Neuron (in vitro differentiated cells): ENCODE results near the gene ATP2B2.

Experiments used
- H2AFZ ChIP-seq: one replicate; pipeline ENCODE4 v1.6.1; 2013; ENCODE audit warnings: low read depth, mild to moderate bottlenecking, inconsistent platforms, low read length, moderate library complexity
- H3K27me3 ChIP-seq: one replicate; pipeline ENCODE4 v1.6.1; 2013; ENCODE audit warnings: low read length; ENCODE audit not compliant: insufficient read depth
- H3K36me3 ChIP-seq: one replicate; pipeline ENCODE4 v1.6.1; 2013; ENCODE audit warnings: low read length; ENCODE audit not compliant: insufficient read depth
- H3K4me1 ChIP-seq: one replicate; pipeline ENCODE4 v1.6.1; 2013; ENCODE audit warnings: low read length; ENCODE audit not compliant: insufficient read depth
- H3K4me3 ChIP-seq: 2 replicates; pipeline ENCODE4 v1.5.1; 2013; ENCODE audit warnings: mild to moderate bottlenecking, low read length, moderate library complexity
- H3K9me3 ChIP-seq: one replicate; pipeline ENCODE4 v1.6.1; 2013; ENCODE audit warnings: low read length

ATP2B2 gene

DNA sequence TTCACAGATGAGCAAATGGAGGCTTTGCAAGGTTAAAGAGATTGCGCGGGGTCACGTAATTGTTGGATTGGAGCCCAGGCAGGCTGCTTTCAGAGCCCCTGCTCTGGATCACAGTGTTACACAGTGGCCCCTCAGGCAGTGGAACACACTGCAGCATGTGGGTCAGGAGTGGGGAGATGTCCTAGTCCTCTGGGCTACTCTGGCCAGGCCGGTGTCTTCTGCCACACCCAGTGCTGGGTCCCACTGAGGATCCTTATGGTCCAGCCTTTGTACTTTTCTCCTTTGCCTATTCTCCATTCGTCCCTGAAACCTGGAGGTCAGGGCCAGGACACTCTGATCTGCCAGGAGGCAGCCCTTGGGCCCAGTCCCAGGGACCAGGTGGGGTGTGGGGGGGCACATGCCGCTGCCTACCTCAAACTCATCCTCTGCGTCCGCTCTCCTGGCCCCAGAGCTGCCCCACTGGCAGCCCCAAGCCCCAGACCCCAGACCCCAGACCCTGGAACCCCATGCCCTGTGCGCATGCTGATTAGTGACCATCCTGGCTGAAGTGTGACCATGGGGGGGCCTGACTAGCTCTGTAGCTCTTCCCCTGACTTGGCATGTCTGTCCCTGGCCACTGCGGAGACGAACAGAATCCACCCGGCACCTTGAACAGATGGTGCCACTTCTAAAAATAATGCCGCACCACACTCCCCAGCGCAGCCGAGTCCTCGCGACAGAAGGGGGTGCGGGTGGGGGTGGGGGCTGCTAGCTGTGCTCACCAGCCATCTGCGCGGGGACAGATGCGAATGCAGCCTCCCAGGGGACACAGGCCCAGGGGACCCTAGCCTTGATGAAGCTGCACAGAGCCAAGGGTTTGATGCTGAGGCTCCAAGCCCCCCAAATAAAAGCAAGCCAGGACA is 41.6 kb downstream of the ATP2B2 start:
- no peak overlapping the region for H3K4me3 ChIP-seq
- H3K9me3 ChIP-seq: no peaks in the 10 kb centered on the region
- H3K36me3 ChIP-seq: no peaks in the 10 kb centered on the region
- no peak overlapping the region for H2AFZ ChIP-seq
- H3K4me1 ChIP-seq: no peaks in the 10 kb centered on the region
- H3K27me3 ChIP-seq: peaks cover 12% of the 10 kb centered on the region

GRCh38 chr3:10462641-10463532 is 42.5 kb downstream of the ATP2B2 start:
- H3K9me3 ChIP-seq: no peaks in the 10 kb centered on the region
- H3K4me3 ChIP-seq: no peak overlapping the region
- H3K4me1 ChIP-seq: no peaks in the 10 kb centered on the region
- peaks cover 5% of the 10 kb centered on the region for H3K27me3 ChIP-seq
- H2AFZ ChIP-seq: no peak overlapping the region
- no peaks in the 10 kb centered on the region for H3K36me3 ChIP-seq

- Histone ChIP-seq H3K4me1 (no peaks in the 10 kb centered on the region), H3K27me3 (no peaks in the 10 kb centered on the region), H3K4me3 (no peak overlapping the region), H2AFZ (no peak overlapping the region), H3K36me3 (no peaks in the 10 kb centered on the region), H3K9me3 (no peaks in the 10 kb centered on the region)
Measured at GRCh38 chr3:10460951-10461545, 44.3 kb downstream of the ATP2B2 start.

DNA sequence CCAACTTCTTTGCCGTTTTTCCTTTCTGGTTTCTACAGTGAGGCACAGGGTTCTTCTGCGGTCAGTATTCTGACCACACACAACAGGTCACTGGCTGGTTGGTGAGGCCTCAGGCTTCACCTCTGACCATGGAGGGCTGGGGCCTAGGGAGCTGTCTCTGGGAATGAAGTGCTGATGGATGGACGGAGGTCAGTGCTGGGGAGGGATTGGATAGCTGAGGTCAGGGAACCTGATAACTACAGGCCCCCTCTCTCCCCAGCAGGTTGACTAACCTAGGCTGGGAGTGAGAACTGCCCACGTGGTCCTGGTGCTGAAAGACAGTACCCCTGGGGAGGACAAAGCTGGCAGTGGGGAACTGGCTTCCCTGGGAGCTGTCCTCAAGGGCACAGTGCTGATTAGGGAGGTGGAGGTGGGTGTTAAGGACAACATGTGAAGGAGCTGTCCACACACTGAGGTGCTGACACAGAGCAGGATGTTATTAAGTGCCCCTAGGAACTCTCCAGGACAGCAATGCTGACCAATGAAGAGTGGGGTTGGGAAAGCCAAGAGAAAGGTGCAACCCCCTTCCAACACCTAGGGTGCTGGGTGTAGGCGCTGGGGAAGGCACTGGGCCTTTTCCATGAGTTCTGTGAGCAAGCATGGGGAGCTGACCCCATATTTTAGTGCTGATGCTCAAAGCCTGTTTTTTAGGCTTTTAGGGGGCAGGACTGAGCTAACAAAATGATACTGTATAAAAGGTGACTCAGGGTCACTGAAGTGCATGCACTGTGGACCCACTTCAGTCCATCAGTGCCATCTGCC is 45.2 kb downstream of the ATP2B2 start:
- Histone ChIP-seq H3K4me3 (no peak overlapping the region), H3K27me3 (no peaks in the 10 kb centered on the region), H3K4me1 (no peaks in the 10 kb centered on the region), H3K9me3 (no peaks in the 10 kb centered on the region), H3K36me3 (no peaks in the 10 kb centered on the region), H2AFZ (no peak overlapping the region)

- H2AFZ ChIP-seq: no peak overlapping the region
- H3K36me3 ChIP-seq: no peaks in the 10 kb centered on the region
- H3K4me1 ChIP-seq: no peaks in the 10 kb centered on the region
- no peak overlapping the region for H3K4me3 ChIP-seq
- no peaks in the 10 kb centered on the region for H3K9me3 ChIP-seq
- no peaks in the 10 kb centered on the region for H3K27me3 ChIP-seq
Measured at GRCh38 chr3:10457560-10457959, 47.8 kb downstream of the ATP2B2 start.

- Histone ChIP-seq H3K9me3 (no peaks in the 10 kb centered on the region), H2AFZ (no peak overlapping the region), H3K36me3 (no peaks in the 10 kb centered on the region), H3K27me3 (no peaks in the 10 kb centered on the region), H3K4me3 (no peak overlapping the region), H3K4me1 (no peaks in the 10 kb centered on the region)
Measured at GRCh38 chr3:10456981-10457380, 48.4 kb downstream of the ATP2B2 start.

- no peaks in the 10 kb centered on the region for H3K9me3 ChIP-seq
Measured at GRCh38 chr3:10455545-10455914, 49.9 kb downstream of the ATP2B2 start.

DNA sequence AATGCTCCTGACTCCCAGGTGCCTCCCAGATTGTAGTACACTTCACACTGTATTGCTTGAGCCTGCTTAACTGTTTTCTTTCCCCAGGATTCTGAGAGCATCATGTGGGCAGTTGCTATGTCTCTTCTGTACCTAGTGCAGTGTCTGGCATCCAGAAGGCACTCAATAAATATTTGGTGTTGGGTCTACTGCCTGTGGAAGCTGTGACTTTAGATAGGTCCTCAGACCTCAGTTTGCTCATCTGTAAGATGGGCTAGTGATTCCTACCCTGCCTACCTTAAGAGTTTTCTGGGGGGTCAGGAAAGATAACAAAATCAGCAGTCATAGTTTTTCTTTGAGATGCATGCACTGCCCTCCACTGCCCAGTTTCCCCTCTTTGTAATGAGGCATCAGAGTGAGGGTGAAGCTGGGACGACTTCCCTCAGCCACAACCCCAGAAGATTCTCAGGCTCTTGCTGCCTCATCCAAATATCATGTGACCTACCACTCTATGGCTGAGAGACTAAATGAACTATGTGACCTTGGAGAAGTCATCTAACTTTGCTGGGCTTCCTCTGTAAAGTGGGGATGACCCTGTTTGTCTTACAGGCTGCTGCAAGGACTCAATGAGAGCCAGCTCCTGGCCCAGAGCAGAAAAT is 50.4 kb downstream of the ATP2B2 start:
- H3K4me1 ChIP-seq: no peaks in the 10 kb centered on the region
- H3K9me3 ChIP-seq: no peaks in the 10 kb centered on the region
- H3K27me3 ChIP-seq: peaks cover under 1% of the 10 kb centered on the region
- H2AFZ ChIP-seq: no peak overlapping the region
- no peaks in the 10 kb centered on the region for H3K36me3 ChIP-seq
- H3K4me3 ChIP-seq: no peak overlapping the region

More at GRCh38 chr3:10455545-10455914, 49.9 kb downstream of the ATP2B2 start:
- Histone ChIP-seq H3K4me3 (no peak overlapping the region), H3K4me1 (no peaks in the 10 kb centered on the region), H3K27me3 (no peaks in the 10 kb centered on the region), H2AFZ (no peak overlapping the region), H3K36me3 (no peaks in the 10 kb centered on the region)

DNA sequence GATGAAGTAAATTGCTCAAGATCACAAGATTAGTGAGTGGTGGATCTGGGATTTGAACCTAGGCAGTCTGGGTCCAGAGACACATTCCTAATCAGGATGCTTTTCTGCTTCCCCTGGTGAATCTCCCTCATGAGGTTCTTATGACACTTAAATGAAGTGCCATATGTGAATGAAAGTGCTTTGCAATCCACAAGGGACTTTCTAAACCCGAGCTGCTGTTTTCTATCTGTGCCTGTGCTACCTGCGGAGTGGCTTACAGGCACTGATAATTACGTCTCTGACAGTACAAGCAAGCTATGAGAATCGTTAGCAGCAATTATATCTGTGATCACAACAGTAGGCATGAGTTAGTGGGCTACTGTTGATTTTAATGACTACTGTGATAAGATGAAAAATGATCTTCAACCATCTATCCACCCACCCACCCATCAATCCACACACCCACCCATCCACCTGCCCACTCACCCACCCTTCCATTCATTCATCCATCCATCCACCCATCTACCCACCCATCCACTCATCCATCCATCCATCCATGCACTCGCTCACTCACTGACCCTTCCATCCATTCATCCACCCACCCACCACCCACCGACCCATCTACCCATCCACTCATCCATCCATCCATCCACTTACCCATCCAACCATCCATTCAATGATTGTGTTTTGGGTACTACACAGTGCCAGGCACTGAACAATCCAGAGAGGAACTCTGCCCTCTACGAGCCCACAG is 51.8 kb downstream of the ATP2B2 start:
- no peaks in the 10 kb centered on the region for H3K9me3 ChIP-seq
- peaks cover 4% of the 10 kb centered on the region for H3K27me3 ChIP-seq
- H2AFZ ChIP-seq: no peak overlapping the region
- no peak overlapping the region for H3K4me3 ChIP-seq
- H3K36me3 ChIP-seq: no peaks in the 10 kb centered on the region
- H3K4me1 ChIP-seq: no peaks in the 10 kb centered on the region

- peaks cover 9% of the 10 kb centered on the region for H3K27me3 ChIP-seq
- no peak overlapping the region for H2AFZ ChIP-seq
- no peak overlapping the region for H3K4me3 ChIP-seq
- no peaks in the 10 kb centered on the region for H3K4me1 ChIP-seq
- H3K9me3 ChIP-seq: no peaks in the 10 kb centered on the region
- H3K36me3 ChIP-seq: no peaks in the 10 kb centered on the region
Measured at GRCh38 chr3:10450494-10451440, 54.6 kb downstream of the ATP2B2 start.

DNA sequence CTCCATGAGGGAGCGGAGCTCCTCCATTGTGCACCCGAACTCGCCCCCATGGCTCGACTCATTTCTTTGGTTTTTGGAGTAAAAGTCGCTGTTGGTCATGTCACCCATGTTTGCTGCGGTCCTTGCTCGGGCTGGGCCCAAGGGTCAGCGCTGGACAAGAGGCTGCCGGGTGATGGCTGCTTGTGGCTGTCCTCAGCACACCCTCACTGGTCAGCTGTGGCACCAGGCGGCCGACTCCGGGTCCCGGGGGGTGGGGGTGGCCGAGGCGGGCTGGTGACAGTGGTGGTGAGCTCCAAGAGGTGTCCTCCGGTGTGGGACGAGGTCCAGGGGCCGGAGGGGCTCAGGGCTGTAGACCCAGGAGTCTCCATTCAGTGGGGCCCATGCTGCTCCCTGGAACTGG is 56.0 kb downstream of the ATP2B2 start:
- H2AFZ ChIP-seq: no peak overlapping the region
- H3K9me3 ChIP-seq: no peaks in the 10 kb centered on the region
- H3K4me1 ChIP-seq: no peaks in the 10 kb centered on the region
- peaks cover 12% of the 10 kb centered on the region for H3K27me3 ChIP-seq
- H3K36me3 ChIP-seq: no peaks in the 10 kb centered on the region
- H3K4me3 ChIP-seq: no peak overlapping the region
